Activated CD4-positive, alpha-beta T cell treated with anti-CD3 and anti-CD28 coated beads, Interleukin-2, amount 50 U/mL, for 16 hours (primary cell): ENCODE data around the gene SYNJ2.
A peak's percentile ranks its signal among the peaks of the same experiment; 100 is the strongest.
"Not testable (repeated sequence)": the region's sequence is repeated elsewhere in the genome, so short reads cannot be mapped to it uniquely, and the experiment has no call there.

ENCODE experiments used
- DNase-seq: peaks from one replicate; pipeline ENCODE4 v3.0.0-alpha.2; 2020

SYNJ2 gene

GRCh38 chr6:157981395-157982101 is at the start of gene SYNJ2:
Gene SYNJ2, plus strand, starts transcription at chr6:157981863. Its CDS starts 99 bp downstream, at chr6:157981962.
- DNase-seq = peak; percentile 85

GRCh38 chr6:157935786-157936185 is 45.9 kb upstream of the SYNJ2 start:
- DNase-seq = no peak

GRCh38 chr6:157937318-157937717 is 44.3 kb upstream of the SYNJ2 start:
- DNase-seq = no peak

- no peak for DNase-seq
These were observed 43.7 kb upstream of the SYNJ2 start for GRCh38 chr6:157937916-157938315.

- peak; percentile 69 for DNase-seq
These were observed 41.2 kb upstream of the SYNJ2 start for GRCh38 chr6:157940375-157941036.

- DNase-seq = no peak
These were observed 40.4 kb upstream of the SYNJ2 start for GRCh38 chr6:157941101-157941863.

GRCh38 chr6:157942351-157942750 is 39.3 kb upstream of the SYNJ2 start:
- DNase-seq = no peak

- DNase-seq = no peak
These were observed 38.3 kb upstream of the SYNJ2 start for GRCh38 chr6:157943249-157943963.

- DNase-seq = no peak
These were observed 37.7 kb upstream of the SYNJ2 start for GRCh38 chr6:157943964-157944283.

GRCh38 chr6:157944983-157945931 is 36.4 kb upstream of the SYNJ2 start:
- no peak for DNase-seq

- no peak for DNase-seq
These were observed 35.5 kb upstream of the SYNJ2 start for GRCh38 chr6:157946053-157946617.

GRCh38 chr6:157946865-157947532 is 34.7 kb upstream of the SYNJ2 start:
- DNase-seq = no peak

- DNase-seq = not testable (repeated sequence)
These were observed 30.8 kb upstream of the SYNJ2 start for GRCh38 chr6:157950899-157951298.

- no peak for DNase-seq
These were observed 29.8 kb upstream of the SYNJ2 start for GRCh38 chr6:157951828-157952227.

GRCh38 chr6:157952861-157953351 is 28.8 kb upstream of the SYNJ2 start:
- no peak for DNase-seq

GRCh38 chr6:157953580-157954091 is 28.0 kb upstream of the SYNJ2 start:
- DNase-seq = no peak

- no peak for DNase-seq
These were observed 27.2 kb upstream of the SYNJ2 start for GRCh38 chr6:157954150-157955117.

GRCh38 chr6:157955675-157956074 is 26.0 kb upstream of the SYNJ2 start:
- no peak for DNase-seq

- DNase-seq = no peak
These were observed 25.4 kb upstream of the SYNJ2 start for GRCh38 chr6:157956171-157956730.
